BLaER1 (cell line): ENCODE results near the gene CPVL.

Experiments used
- H3K27ac ChIP-seq: shearing (Covaris generic); formaldehyde crosslinking; 2 replicates; pipeline ENCODE4 v1.8.1; 2022
- H3K27me3 ChIP-seq: shearing (Covaris generic); formaldehyde crosslinking; 2 replicates; pipeline ENCODE4 v1.8.1; 2022
- H3K36me3 ChIP-seq: shearing (Covaris generic); formaldehyde crosslinking; 2 replicates; pipeline ENCODE4 v1.8.1; 2022
- H3K4me1 ChIP-seq: shearing (Covaris generic); formaldehyde crosslinking; 2 replicates; pipeline ENCODE4 v1.8.1; 2022
- H3K4me2 ChIP-seq: shearing (Covaris generic); formaldehyde crosslinking; 2 replicates; pipeline ENCODE4 v1.8.1; 2022
- H3K4me3 ChIP-seq: shearing (Covaris generic); formaldehyde crosslinking; 2 replicates; pipeline ENCODE4 v1.8.1; 2022
- H3K9ac ChIP-seq: shearing (Covaris generic); formaldehyde crosslinking; 2 replicates; pipeline ENCODE4 v1.8.1; 2022
- H3K9me3 ChIP-seq: shearing (Covaris generic); formaldehyde crosslinking; 2 replicates; pipeline ENCODE4 v1.8.1; 2022
- H4K20me1 ChIP-seq: shearing (Covaris generic); formaldehyde crosslinking; 2 replicates; pipeline ENCODE4 v1.8.1; 2022
- Cebpa-rat ChIP-seq: shearing (Covaris generic); IDR thresholded peaks from 2 replicates; pipeline ENCODE4 v1.8.1; 2022

Gene CPVL

DNA sequence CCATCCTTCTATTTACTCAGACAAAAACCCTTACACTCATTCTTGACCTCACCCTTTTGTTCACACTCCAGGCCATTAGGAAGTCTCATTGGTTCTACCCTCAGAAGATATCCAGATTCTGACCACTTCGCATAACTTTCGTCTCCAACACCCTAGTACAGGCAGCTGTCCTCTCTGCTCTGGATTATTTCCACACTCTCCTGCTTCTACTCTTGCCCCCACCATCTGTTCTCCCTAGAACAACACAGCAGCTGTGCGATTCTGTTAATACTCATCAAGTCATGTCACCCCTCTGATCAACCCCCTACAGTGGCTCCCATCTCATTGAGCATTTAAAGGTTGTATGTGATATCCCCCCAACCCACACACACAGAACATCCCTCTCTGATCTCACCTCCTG is 172.7 kb downstream of the CPVL start:
- peaks cover 96% of the 10 kb centered on the region for H3K9me3 ChIP-seq
- no peak overlapping the region for H3K9ac ChIP-seq
- no peaks in the 10 kb centered on the region for H3K4me1 ChIP-seq
- no peaks in the 10 kb centered on the region for H4K20me1 ChIP-seq
- no peak overlapping the region for H3K4me3 ChIP-seq
- no peak overlapping the region for H3K4me2 ChIP-seq
- H3K36me3 ChIP-seq: 0 out of 2 replicates have a peak, but pooled peaks cover 3% of the 10 kb centered on the region
- no peak overlapping the region for H3K27ac ChIP-seq
- no peak for TF ChIP-seq Cebpa-rat
- no peaks in the 10 kb centered on the region for H3K27me3 ChIP-seq

DNA sequence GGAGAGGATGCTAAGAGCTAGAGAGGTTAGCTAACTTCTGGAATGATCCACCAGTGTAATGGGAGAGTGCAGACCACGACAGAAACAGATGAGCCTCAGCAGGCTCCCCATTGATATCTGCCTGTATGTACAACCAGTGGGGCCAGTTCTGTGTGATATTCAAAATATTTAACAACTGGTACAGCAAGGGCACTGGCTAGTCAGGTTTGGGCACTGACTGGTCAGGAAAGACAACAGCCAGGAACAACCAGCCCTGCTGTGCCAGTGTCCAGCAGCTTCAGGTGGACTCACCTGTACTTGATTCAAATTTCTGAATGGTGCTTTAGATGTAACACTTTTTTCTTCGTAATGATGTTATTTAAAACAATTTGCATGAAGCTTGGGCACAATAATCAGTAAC is 182.3 kb downstream of the CPVL start:
- no peak overlapping the region for H3K9ac ChIP-seq
- no peak for TF ChIP-seq Cebpa-rat
- no peak overlapping the region for H3K4me2 ChIP-seq
- no peaks in the 10 kb centered on the region for H4K20me1 ChIP-seq
- no peaks in the 10 kb centered on the region for H3K36me3 ChIP-seq
- H3K4me3 ChIP-seq: no peak overlapping the region
- H3K4me1 ChIP-seq: peaks cover under 1% of the 10 kb centered on the region
- peaks cover 22% of the 10 kb centered on the region for H3K9me3 ChIP-seq
- H3K27me3 ChIP-seq: no peaks in the 10 kb centered on the region
- no peak overlapping the region for H3K27ac ChIP-seq

DNA sequence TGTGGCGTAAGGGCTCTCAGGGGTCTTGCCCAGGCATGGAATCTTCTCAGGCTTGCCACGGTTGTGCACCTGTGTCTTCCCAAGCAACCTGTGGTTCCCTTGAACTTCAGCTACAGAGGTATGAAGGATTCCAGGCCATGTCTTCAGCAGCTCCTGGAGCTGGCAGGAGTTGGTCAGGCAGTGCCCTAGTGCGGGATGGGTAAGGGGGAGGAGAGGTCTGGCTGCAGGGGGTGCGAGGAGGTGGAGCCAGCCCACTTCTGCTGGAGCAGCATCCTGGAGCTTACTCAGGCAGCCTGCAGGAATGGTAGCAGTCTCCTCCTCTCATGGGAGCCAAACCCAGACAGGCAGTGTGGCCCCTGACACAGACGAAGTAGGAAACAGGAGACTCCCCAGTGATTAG is 184.4 kb downstream of the CPVL start:
- Histone ChIP-seq H3K4me1 (peaks cover 22% of the 10 kb centered on the region), H3K9ac (no peak overlapping the region), H3K27me3 (peaks cover 20% of the 10 kb centered on the region), H4K20me1 (no peaks in the 10 kb centered on the region), H3K9me3 (peaks cover 31% of the 10 kb centered on the region), H3K36me3 (no peaks in the 10 kb centered on the region), H3K27ac (no peak overlapping the region), H3K4me2 (no peak overlapping the region), H3K4me3 (no peak overlapping the region)
- TF ChIP-seq Cebpa-rat: no peak

DNA sequence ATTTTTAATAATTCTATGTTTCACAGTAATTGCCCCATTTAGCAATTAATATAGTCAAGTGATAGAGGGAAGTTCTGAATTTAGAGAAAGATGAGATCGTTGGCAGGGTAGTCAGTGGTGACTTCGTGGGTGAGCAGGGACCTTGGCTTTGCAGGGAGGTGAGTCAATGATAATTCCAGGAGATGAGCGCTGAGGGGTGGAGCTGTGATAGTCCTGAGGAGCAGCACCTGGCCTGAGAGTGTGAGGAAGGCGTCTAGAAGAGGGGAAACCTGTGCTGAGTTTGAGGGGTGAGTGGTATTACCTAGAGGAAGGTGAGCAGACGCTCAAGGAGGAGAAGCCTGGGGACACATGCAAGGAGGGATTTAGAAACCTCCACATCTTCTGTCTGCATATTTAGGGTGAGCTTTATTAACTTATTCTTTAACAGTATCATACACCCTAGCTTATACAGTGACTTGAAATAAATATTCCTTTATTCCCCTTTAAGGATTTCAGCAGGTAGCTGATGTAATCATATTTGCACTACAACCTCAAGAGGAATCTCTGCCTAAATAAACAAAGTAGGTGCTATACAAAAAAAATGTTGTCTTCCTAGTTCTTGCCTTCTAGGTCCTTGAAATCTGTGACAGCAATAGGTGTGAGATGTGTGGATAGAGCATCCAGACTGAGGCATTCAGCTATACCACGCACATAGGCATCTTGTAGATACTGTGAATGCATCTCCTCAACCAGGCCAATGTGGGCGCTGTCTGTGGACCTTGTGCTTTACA is 186.1 kb downstream of the CPVL start:
- H3K4me1 ChIP-seq: peaks cover 39% of the 10 kb centered on the region
- peaks cover 25% of the 10 kb centered on the region for H3K9me3 ChIP-seq
- H3K4me3 ChIP-seq: no peak overlapping the region
- H3K9ac ChIP-seq: no peak overlapping the region
- TF ChIP-seq Cebpa-rat: no peak
- no peak overlapping the region for H3K4me2 ChIP-seq
- no peaks in the 10 kb centered on the region for H4K20me1 ChIP-seq
- no peaks in the 10 kb centered on the region for H3K36me3 ChIP-seq
- H3K27ac ChIP-seq: no peak overlapping the region
- H3K27me3 ChIP-seq: peaks cover 30% of the 10 kb centered on the region

DNA sequence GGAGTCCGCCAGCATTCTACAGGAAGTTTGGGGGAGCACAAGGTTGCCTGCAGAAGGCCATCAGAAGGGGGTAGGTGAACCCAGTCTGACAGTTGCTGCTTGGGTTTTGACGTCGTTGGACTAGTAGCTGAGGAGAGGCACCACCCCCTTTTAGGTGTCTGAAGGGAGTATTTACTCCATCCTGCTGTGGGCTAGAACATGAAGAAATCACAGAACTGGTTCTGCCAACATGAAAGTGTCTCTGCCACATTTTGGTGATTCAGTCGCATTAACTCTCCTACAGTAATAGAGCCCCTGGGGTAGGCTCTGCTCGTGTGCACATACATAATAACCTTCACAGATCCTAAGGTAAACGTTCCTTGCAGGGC is 187.4 kb downstream of the CPVL start:
- Histone ChIP-seq H3K9me3 (peaks cover 25% of the 10 kb centered on the region), H3K4me3 (peak overlapping the region; percentile 66; the same call in 1 of the 2 replicates), H3K9ac (no peak overlapping the region)

DNA sequence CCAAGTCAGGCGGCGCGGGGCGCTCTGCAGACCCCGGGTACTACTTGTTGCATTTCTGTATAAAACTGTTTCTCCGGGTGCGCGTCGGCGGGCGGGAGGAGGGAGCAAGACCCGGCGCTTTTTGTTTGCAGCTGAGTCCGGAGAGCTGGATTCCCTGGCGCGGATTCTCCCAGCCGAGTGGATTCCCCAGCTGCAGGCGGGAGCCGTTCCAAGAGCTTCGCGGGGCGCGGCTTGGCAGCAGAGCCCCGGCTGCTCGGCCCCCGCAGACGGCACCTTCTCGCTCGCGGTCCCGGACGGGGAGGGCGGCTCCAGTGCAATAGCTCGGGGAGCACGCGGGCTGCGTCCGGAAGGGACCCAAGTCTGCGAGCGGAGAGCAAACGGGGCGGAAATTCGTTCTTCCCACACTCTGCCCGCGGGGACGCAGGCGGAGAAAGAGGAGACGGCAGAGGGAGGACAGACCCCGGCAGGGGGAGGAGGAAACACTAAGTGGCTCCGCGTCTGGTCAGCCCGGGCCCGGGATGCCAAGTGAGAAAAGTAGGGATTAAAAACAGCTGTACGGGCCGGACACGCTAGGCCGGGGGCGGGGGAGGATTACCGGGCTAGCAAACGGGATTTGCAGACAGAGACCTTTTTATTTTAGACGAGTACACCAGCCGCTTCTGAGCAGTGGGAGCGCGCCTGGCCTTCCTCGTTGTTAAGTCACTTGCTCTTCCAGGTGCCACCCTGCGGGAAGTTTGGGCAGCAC is 187.9 kb downstream of the CPVL start, which contains the start of gene TRIL:
Gene TRIL, minus strand, starts transcription at position 96 of the 745 bp plus-strand sequence. CDS start 284 bp downstream, outside the sequence.
- peak within 1 kb of the TSS; percentile 90 for H3K4me2 ChIP-seq
- peak within 1 kb of the TSS; percentile 79; the same call in 1 of the 2 replicates for H3K27ac ChIP-seq
- peaks cover 25% of the 10 kb centered on the region for H3K9me3 ChIP-seq
- no peaks in the 10 kb centered on the region for H3K36me3 ChIP-seq
- peak within 1 kb of the TSS; percentile 66 for H3K4me3 ChIP-seq
- H3K4me1 ChIP-seq: peaks cover 57% of the 10 kb centered on the region
- H4K20me1 ChIP-seq: no peaks in the 10 kb centered on the region
- no peak for TF ChIP-seq Cebpa-rat
- H3K9ac ChIP-seq: peak within 1 kb of the TSS; percentile 43; the same call in 1 of the 2 replicates
- H3K27me3 ChIP-seq: peaks cover 30% of the 10 kb centered on the region

More for the DNA sequence above, 187.4 kb downstream of the CPVL start:
- peaks cover 52% of the 10 kb centered on the region for H3K4me1 ChIP-seq
- H3K36me3 ChIP-seq: no peaks in the 10 kb centered on the region
- H3K27me3 ChIP-seq: peaks cover 30% of the 10 kb centered on the region
- no peak overlapping the region for H3K27ac ChIP-seq
- peak overlapping the region; percentile 90 for H3K4me2 ChIP-seq
- no peak for TF ChIP-seq Cebpa-rat
- H4K20me1 ChIP-seq: no peaks in the 10 kb centered on the region

DNA sequence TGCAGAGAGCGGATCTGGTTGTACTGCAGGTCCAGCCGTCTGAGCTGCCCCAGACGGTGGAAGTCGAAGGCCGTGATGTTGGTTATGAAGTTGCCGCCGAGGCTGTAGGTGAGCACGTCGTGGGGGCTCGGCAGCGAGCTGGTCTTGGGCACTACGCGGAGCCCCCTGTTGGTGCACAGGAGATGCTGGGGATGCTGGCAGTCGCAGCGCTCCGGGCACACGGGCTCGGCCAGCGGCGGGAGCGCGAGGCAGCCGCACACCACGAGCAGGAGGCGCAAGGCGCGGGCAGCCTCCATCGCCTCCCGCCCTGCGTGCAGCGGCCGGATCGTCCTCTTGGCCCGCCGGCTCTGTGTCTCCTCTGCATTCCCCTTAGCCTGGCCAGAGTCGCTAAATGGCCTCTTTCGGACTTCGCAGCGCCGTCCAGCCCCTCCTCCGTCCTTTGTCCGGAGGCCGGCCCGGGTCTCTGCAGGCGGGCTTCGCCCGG is 188.5 kb downstream of the CPVL start:
- Histone ChIP-seq H3K4me1 (peaks cover 64% of the 10 kb centered on the region), H3K27me3 (peaks cover 30% of the 10 kb centered on the region), H3K9me3 (peaks cover 25% of the 10 kb centered on the region), H3K27ac (no peak overlapping the region), H3K36me3 (no peaks in the 10 kb centered on the region), H3K4me2 (peak overlapping the region; percentile 90), H3K9ac (no peak overlapping the region), H3K4me3 (peak overlapping the region; percentile 66), H4K20me1 (no peaks in the 10 kb centered on the region)
- TF ChIP-seq Cebpa-rat: no peak

DNA sequence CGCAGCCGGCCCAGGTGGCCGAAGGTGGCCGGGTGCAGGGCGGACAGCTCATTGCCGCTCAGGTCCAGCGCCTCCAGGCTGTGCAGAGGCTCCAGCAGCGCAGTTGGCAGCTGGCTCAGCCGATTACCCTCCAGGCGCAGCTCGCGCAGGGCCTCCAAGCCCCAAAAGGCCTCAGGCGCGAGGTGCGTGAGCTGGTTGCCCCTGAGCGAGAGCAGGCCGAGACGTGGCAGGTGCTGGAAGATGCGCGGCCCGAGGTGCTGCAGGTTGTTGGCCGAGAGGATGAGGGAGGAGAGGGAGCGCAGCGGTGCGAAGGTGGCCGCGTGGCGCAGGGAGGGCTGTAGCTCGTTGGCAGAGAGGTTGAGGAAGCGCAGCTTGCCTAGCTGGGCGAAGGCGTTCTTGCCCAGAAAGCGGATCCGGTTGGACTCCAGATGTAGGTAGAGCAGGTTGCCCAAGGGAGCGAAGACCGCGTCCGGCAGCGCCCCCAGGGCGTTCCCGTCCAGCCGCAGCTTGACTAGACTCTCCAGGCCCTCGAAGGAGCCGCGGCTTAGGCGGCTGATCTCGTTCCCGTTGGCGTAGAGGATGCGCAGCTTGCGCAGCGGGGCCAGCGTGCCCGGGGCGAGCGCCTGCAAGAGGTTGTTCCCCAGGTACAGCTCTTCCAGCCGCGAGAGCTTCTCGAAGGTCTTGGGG is 189.1 kb downstream of the CPVL start:
- Histone ChIP-seq H3K4me3 (peak overlapping the region; percentile 66), H4K20me1 (no peaks in the 10 kb centered on the region), H3K27ac (peak overlapping the region; percentile 79; the same call in 1 of the 2 replicates), H3K4me1 (peaks cover 69% of the 10 kb centered on the region), H3K9me3 (peaks cover 25% of the 10 kb centered on the region), H3K9ac (peak overlapping the region; percentile 46; the same call in 1 of the 2 replicates), H3K4me2 (peak overlapping the region; percentile 90), H3K27me3 (peaks cover 30% of the 10 kb centered on the region), H3K36me3 (no peaks in the 10 kb centered on the region)
- no peak for TF ChIP-seq Cebpa-rat

DNA sequence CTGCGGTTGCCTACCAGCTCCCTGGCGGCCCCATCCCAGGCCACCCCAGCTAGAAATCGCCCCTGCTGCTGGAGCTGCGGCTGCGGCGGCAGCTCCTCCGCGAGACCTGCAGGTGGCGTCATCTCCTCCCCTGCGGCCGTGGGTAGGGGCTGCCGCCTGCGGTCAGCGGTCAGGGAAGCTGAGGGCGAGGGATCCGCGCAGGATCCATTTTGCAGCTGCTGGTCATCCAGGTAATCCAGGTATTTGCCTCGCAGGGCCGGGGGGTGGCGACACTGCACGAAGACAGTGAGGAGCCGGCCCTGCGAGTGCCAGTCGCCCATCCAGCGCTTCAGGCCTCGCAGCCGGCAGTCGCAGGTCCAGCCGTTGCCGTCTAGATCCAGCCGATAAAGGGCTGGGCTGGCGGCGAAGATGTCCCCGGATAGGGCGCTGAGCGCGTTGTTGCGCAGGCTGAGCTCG is 189.7 kb downstream of the CPVL start:
- no peaks in the 10 kb centered on the region for H3K36me3 ChIP-seq
- H4K20me1 ChIP-seq: no peaks in the 10 kb centered on the region
- peak overlapping the region; percentile 90 for H3K4me2 ChIP-seq
- H3K9ac ChIP-seq: peak overlapping the region; percentile 46; the same call in 1 of the 2 replicates
- H3K4me3 ChIP-seq: peak overlapping the region; percentile 66
- peak overlapping the region; percentile 79 for H3K27ac ChIP-seq
- peaks cover 75% of the 10 kb centered on the region for H3K4me1 ChIP-seq
- no peak for TF ChIP-seq Cebpa-rat
- H3K9me3 ChIP-seq: peaks cover 27% of the 10 kb centered on the region
- H3K27me3 ChIP-seq: peaks cover 30% of the 10 kb centered on the region
